ENCODE measurements around the gene UPF3A.

- TF ChIP-seq CTCF (conservative IDR thresholded peaks at IDR 0.05; ENCODE audit: low read length) (no peak), EZH2phosphoT487 (IDR thresholded peaks at IDR 0.05; ENCODE audit: borderline replicate concordance) (no peak)
These were observed 45.7 kb upstream of the UPF3A start for GRCh38 chr13:114235697-114236096.

Data from Loucy (cell line).